GM12891 (cell line): ENCODE data around the gene PTPRN2.

Experiments used
- PAX5 ChIP-seq: IDR thresholded peaks from 2 replicates; pipeline ENCODE4 v1.6.1; 2011; ENCODE audit warnings: low read length, moderate library complexity, mild to moderate bottlenecking; ENCODE audit not compliant: insufficient read depth, severe bottlenecking
- POLR2A ChIP-seq: IDR thresholded peaks from 2 replicates; pipeline ENCODE4 v1.6.1; 2011; ENCODE audit warnings: low read depth, low read length, control low read depth
- POLR2AphosphoS5 ChIP-seq: IDR thresholded peaks from 2 replicates; pipeline ENCODE4 v1.6.1; 2011; ENCODE audit warnings: low read depth, low read length, control low read depth
- SPI1 ChIP-seq: IDR thresholded peaks from 2 replicates; pipeline ENCODE4 v1.6.1; 2011; ENCODE audit warnings: low read depth, low read length, control low read depth
- TAF1 ChIP-seq: IDR thresholded peaks from 2 replicates; pipeline ENCODE4 v1.6.1; 2011; ENCODE audit warnings: low read depth, low read length, control low read depth

- TF ChIP-seq TAF1 (no peak), POLR2A (no peak), POLR2AphosphoS5 (no peak), SPI1 (no peak), PAX5 (no peak)
These were observed 396.0 kb downstream of the PTPRN2 start for GRCh38 chr7:158191671-158192070.
